H9 (cell line): ENCODE results near the gene HK2. TPM values are rescaled to one million over a fixed set of nuclear protein-coding genes. Genes with fewer than 3 reads are reported as not detected.

Source experiments
- DNase-seq: peaks from one replicate; pipeline ENCODE4 v3.0.0-alpha.2; 2017
- H2AFZ ChIP-seq: one replicate; pipeline ENCODE4 v1.6.1; 2013; ENCODE audit warnings: mild to moderate bottlenecking, low read length, control low read depth, moderate library complexity
- H2AK5ac ChIP-seq: 2 replicates; pipeline ENCODE4 v1.6.1; 2013; ENCODE audit warnings: low read length, control low read depth, mixed read lengths; ENCODE audit not compliant: insufficient read length
- H2BK120ac ChIP-seq: one replicate; pipeline ENCODE4 v1.6.1; 2013; ENCODE audit warnings: low read depth, mild to moderate bottlenecking, low read length, control low read depth, inconsistent platforms; ENCODE audit not compliant: poor library complexity, severe bottlenecking
- H2BK12ac ChIP-seq: 2 replicates; pipeline ENCODE4 v1.6.1; 2013; ENCODE audit warnings: low read length, control low read depth, mixed read lengths, low read depth; ENCODE audit not compliant: insufficient read length
- H2BK15ac ChIP-seq: 2 replicates; pipeline ENCODE4 v1.6.1; 2013; ENCODE audit warnings: low read depth, low read length, control low read depth
- H2BK20ac ChIP-seq: one replicate; pipeline ENCODE4 v1.6.1; 2013; ENCODE audit warnings: low read depth, mild to moderate bottlenecking, low read length, control low read depth, inconsistent platforms; ENCODE audit not compliant: poor library complexity, severe bottlenecking
- H2BK5ac ChIP-seq: 2 replicates; pipeline ENCODE4 v1.6.1; 2013; ENCODE audit warnings: low read length, control low read depth, mixed read lengths; ENCODE audit not compliant: insufficient read length
- H3K14ac ChIP-seq: 2 replicates; pipeline ENCODE4 v1.6.1; 2013; ENCODE audit warnings: low read length, control low read depth; ENCODE audit not compliant: insufficient read depth
- H3K18ac ChIP-seq: 2 replicates; pipeline ENCODE4 v1.6.1; 2013; ENCODE audit warnings: low read depth, mild to moderate bottlenecking, mixed read lengths, low read length, control low read depth; ENCODE audit not compliant: insufficient read length
- H3K23ac ChIP-seq: 2 replicates; pipeline ENCODE4 v1.6.1; 2013; ENCODE audit warnings: low read length, control low read depth, mixed read lengths, low read depth; ENCODE audit not compliant: insufficient read length
- H3K23me2 ChIP-seq: 2 replicates; pipeline ENCODE4 v1.6.1; 2013; ENCODE audit warnings: low read depth, mild to moderate bottlenecking, mixed read lengths, low read length, control low read depth; ENCODE audit not compliant: insufficient read length, poor library complexity, severe bottlenecking
- H3K27ac ChIP-seq: 2 replicates; pipeline ENCODE4 v1.5.1; 2013; ENCODE audit warnings: low read length, control low read depth, mixed read lengths, low read depth; ENCODE audit not compliant: insufficient read length
- H3K27me3 ChIP-seq: 2 replicates; pipeline ENCODE4 v1.6.1; 2013; ENCODE audit warnings: low read length, control low read depth, inconsistent platforms; ENCODE audit not compliant: insufficient read depth
- H3K4ac ChIP-seq: 2 replicates; pipeline ENCODE4 v1.6.1; 2013; ENCODE audit warnings: low read depth, mild to moderate bottlenecking, control low read depth, inconsistent platforms, low read length, moderate library complexity
- H3K4me1 ChIP-seq: 2 replicates; pipeline ENCODE4 v1.6.1; 2013; ENCODE audit warnings: low read length, control low read depth, inconsistent platforms; ENCODE audit not compliant: insufficient read depth
- H3K4me2 ChIP-seq: 2 replicates; pipeline ENCODE4 v1.6.1; 2013; ENCODE audit warnings: low read length, control low read depth, mixed read lengths; ENCODE audit not compliant: insufficient read length, insufficient read depth
- H3K56ac ChIP-seq: 2 replicates; pipeline ENCODE4 v1.6.1; 2013; ENCODE audit warnings: low read depth, mild to moderate bottlenecking, mixed read lengths, low read length, control low read depth; ENCODE audit not compliant: insufficient read length
- H3K79me1 ChIP-seq: 2 replicates; pipeline ENCODE4 v1.6.1; 2013; ENCODE audit warnings: low read depth, mild to moderate bottlenecking, moderate library complexity, low read length, control low read depth, inconsistent platforms; ENCODE audit not compliant: insufficient read depth, poor library complexity, severe bottlenecking
- H3K79me2 ChIP-seq: 2 replicates; pipeline ENCODE4 v1.6.1; 2013; ENCODE audit warnings: low read length, control low read depth, inconsistent platforms; ENCODE audit not compliant: insufficient read depth
- H3K9ac ChIP-seq: 2 replicates; pipeline ENCODE4 v1.6.1; 2013; ENCODE audit warnings: low read length, control low read depth, mixed read lengths; ENCODE audit not compliant: insufficient read length; ENCODE audit errors: extremely low read depth
- H3K9me3 ChIP-seq: one replicate; pipeline ENCODE4 v1.6.1; 2013; ENCODE audit warnings: low read depth, low read length, inconsistent platforms; ENCODE audit not compliant: control insufficient read depth
- H3T11ph ChIP-seq: one replicate; pipeline ENCODE4 v1.6.1; 2013; ENCODE audit warnings: mild to moderate bottlenecking, low read length, control low read depth, inconsistent platforms
- H4K20me1 ChIP-seq: one replicate; pipeline ENCODE4 v1.6.1; 2013; ENCODE audit not compliant: control insufficient read depth, insufficient read length, insufficient read depth
- H4K5ac ChIP-seq: 2 replicates; pipeline ENCODE4 v1.6.1; 2013; ENCODE audit warnings: low read depth, mild to moderate bottlenecking, mixed read lengths, low read length, control low read depth; ENCODE audit not compliant: insufficient read length
- H4K8ac ChIP-seq: replicated peaks from 2 replicates; pipeline ENCODE4 v1.6.1; 2013; ENCODE audit warnings: low read length, control low read depth, mixed read lengths, low read depth; ENCODE audit not compliant: insufficient read length
- H4K91ac ChIP-seq: 2 replicates; pipeline ENCODE4 v1.6.1; 2013; ENCODE audit warnings: low read depth, mild to moderate bottlenecking, moderate library complexity, mixed read lengths, low read length, control low read depth; ENCODE audit not compliant: insufficient read length
- H3K27ac Mint-ChIP-seq, 3 experiments: 2 replicates in 2 of 3; 3 replicates in 1 of 3; pipeline ENCODE4 v1.8.0; 2020 to 2021; ENCODE audit warnings: mixed read lengths in 3 of 3, mild to moderate bottlenecking in 1 of 3, moderate library complexity in 1 of 3
- H3K27me3 Mint-ChIP-seq: 2 replicates; pipeline ENCODE4 v1.8.0; 2021; ENCODE audit warnings: low read depth, mild to moderate bottlenecking, moderate library complexity, mixed read lengths
- H3K36me3 Mint-ChIP-seq, 3 experiments: 2 replicates in 2 of 3; 3 replicates in 1 of 3; pipeline ENCODE4 v1.8.0; 2020 to 2021; ENCODE audit warnings: low read depth in 3 of 3, mixed read lengths in 3 of 3; ENCODE audit not compliant: insufficient read depth in 1 of 3
- H3K4me1 Mint-ChIP-seq, 2 experiments: 2 replicates each; pipeline ENCODE4 v1.8.0; 2020; ENCODE audit warnings: mixed read lengths in 2 of 2
- H3K4me3 Mint-ChIP-seq, 2 experiments: 2 replicates in 1 of 2; 3 replicates in 1 of 2; pipeline ENCODE4 v1.8.0; 2020 to 2021; ENCODE audit warnings: mild to moderate bottlenecking in 2 of 2, mixed read lengths in 2 of 2, moderate library complexity in 1 of 2
- H3K9me3 Mint-ChIP-seq, 2 experiments: 2 replicates in 1 of 2; 3 replicates in 1 of 2; pipeline ENCODE4 v1.8.0; 2020; ENCODE audit warnings: mild to moderate bottlenecking in 2 of 2, mixed read lengths in 2 of 2, moderate library complexity in 1 of 2
- WGBS: extraction: QIAGEN DNeasy Blood & Tissue Kit; methylation state at CpG from one replicate; pipeline ENCODE4 v1.1.7; 2013; ENCODE audit warnings: missing lambda C conversion rate, low lambda C conversion rate, mixed read lengths; ENCODE audit not compliant: insufficient read length; ENCODE audit errors: extremely low coverage; 5-methylcytosine and 5-hydroxymethylcytosine counted together
- total RNA-seq: library from RNA; stranded (reverse); gene quantifications from 2 replicates; pipeline ENCODE4 v1.2.1, GENCODE V29; 2021
- TF ChIP-seq, protein P1 (sequence below): fragments of 200-600 bp; sonication (generic); conservative IDR thresholded peaks from 3 replicates; pipeline ENCODE4 v1.8.0; 2021; ENCODE audit warnings: antibody characterized with exemption, mild to moderate bottlenecking

The HK2 gene
- total RNA-seq, 1 experiment from 2014 or later, result 54.3 TPM

DNA sequence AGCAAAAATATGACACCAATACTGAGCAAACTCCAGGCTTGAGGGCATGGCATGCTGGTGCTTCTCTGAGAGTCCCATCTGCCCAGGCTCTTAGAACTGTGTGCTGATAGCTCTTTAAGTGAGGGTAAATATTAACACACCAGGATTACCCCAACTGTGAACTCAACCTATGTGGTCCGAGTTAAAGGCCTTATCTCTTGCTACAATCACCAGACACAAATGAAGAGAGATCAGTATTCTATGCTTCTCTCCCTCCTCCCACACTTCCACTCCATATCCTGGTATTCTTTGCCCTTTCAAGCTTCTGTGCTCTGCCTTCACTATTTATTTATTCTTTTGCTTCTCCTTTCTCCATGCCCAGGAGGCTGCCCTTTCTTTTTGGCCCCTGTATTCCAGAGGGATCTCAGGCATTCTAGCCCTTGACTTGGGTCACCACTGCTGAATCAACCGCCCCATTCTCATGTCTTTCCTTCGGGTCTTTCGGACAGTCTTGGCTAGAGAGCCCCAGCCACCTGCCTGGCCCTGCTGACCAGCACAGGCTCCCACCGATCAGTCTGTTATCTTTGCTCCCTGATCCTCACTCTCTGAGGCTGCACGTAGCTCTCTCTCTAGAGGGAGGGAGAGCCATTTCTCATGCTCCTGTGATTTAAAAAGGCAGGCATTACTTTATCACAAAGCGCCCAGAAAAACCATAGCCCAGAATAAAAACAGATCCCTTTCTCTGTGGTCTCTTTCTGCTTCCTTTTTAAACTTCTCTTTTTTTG lies 17.2 kb upstream of the HK2 start:
- Histone ChIP-seq H3K27me3 (no peaks in the 10 kb centered on the region), H2BK15ac (no peak overlapping the region), H3K4me2 (no peak overlapping the region), H3K79me1 (no peaks in the 10 kb centered on the region), H3K9me3 (no peaks in the 10 kb centered on the region), H2BK20ac (no peak overlapping the region), H3T11ph (no peak overlapping the region), H3K23ac (no peak overlapping the region), H2BK12ac (no peak overlapping the region), H3K79me2 (no peaks in the 10 kb centered on the region), H3K9ac (no peak overlapping the region), H3K27ac (no peak overlapping the region), H4K20me1 (no peaks in the 10 kb centered on the region), H3K4me1 (no peaks in the 10 kb centered on the region), H2AK5ac (no peak overlapping the region), H4K5ac (no peak overlapping the region), H4K91ac (no peak overlapping the region), H2BK5ac (no peak overlapping the region), H2BK120ac (no peak overlapping the region), H3K14ac (no peak overlapping the region), H3K56ac (no peak overlapping the region), H3K23me2 (no peaks in the 10 kb centered on the region), H4K8ac (no peak overlapping the region), H3K18ac (no peak overlapping the region), H2AFZ (no peak overlapping the region), H3K4ac (no peak overlapping the region)
- WGBS, result no CpG with 5 or more reads among the region's 7 CpGs
- no peak for DNase-seq
- Mint-ChIP-seq H3K27ac (peak overlapping the region in 1 of 3 experiments; percentile 9; a peak in 1 of 7 replicates), H3K9me3 (no peaks in the 10 kb centered on the region), H3K36me3 (no peaks in the 10 kb centered on the region), H3K4me1 (peaks cover 4 to 7% of the 10 kb centered on the region in 2 experiments; a peak in 3 of 4 replicates), H3K27me3 (peaks cover 7% of the 10 kb centered on the region), H3K4me3 (no peak overlapping the region)
- TF ChIP-seq, protein P1, sequence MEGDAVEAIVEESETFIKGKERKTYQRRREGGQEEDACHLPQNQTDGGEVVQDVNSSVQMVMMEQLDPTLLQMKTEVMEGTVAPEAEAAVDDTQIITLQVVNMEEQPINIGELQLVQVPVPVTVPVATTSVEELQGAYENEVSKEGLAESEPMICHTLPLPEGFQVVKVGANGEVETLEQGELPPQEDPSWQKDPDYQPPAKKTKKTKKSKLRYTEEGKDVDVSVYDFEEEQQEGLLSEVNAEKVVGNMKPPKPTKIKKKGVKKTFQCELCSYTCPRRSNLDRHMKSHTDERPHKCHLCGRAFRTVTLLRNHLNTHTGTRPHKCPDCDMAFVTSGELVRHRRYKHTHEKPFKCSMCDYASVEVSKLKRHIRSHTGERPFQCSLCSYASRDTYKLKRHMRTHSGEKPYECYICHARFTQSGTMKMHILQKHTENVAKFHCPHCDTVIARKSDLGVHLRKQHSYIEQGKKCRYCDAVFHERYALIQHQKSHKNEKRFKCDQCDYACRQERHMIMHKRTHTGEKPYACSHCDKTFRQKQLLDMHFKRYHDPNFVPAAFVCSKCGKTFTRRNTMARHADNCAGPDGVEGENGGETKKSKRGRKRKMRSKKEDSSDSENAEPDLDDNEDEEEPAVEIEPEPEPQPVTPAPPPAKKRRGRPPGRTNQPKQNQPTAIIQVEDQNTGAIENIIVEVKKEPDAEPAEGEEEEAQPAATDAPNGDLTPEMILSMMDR, result no peak
